Endothelial cell of umbilical vein (primary cell): Measurements from ENCODE around the gene NSMCE3. TPM values are rescaled to one million over a fixed set of nuclear protein-coding genes. Genes with fewer than 3 reads are reported as not detected.

Source experiments
- BruUV-seq: library from RNA; stranded (reverse); fragments of 400-500 nt; replicated peaks from 2 replicates; lab custom pipeline; 2021; lab: Mats Ljungman, UMichigan
- CTCF ChIA-PET: fragments of 300-600, 350-600 bp; sonication (Branson Sonifier 250); formaldehyde crosslinking; loops from one replicate; lab custom pipeline; 2021; ENCODE audit warnings: antibody characterized with exemption, inconsistent platforms; lab: Charles Lee
- POLR2A ChIA-PET: fragments of 300-600, 350-600 bp; sonication (Branson Sonifier 250); formaldehyde crosslinking; loops from one replicate; lab custom pipeline; 2021; ENCODE audit warnings: antibody characterized with exemption, inconsistent platforms; lab: Charles Lee
- DNase-seq: peaks from one replicate; pipeline ENCODE4 v3.0.0-alpha.2; 2011; ENCODE audit warnings: low read depth, low spot score
- FAIRE-seq: peaks from 2 replicates; lab custom pipeline; 2011; peaks lifted over from hg19 to GRCh38; lab: Jason Lieb, UNC
- H2AFZ ChIP-seq: 2 replicates; pipeline ENCODE4 v1.6.0; 2012; ENCODE audit warnings: low read depth, low read length, control low read depth, inconsistent platforms
- H3K27ac ChIP-seq: 2 replicates; pipeline ENCODE4 v1.5.1; 2011; ENCODE audit warnings: low read depth, mild to moderate bottlenecking, control low read depth, low read length, moderate library complexity; ENCODE audit not compliant: insufficient read depth
- H3K27me3 ChIP-seq, 2 experiments: 2 replicates each; pipeline versions ENCODE4 v1.6.0 to v1.6.1; 2011; ENCODE audit warnings: low read length in 2 of 2, mixed read lengths in 1 of 2; ENCODE audit not compliant: control insufficient read depth in 2 of 2, insufficient read depth in 2 of 2
- H3K36me3 ChIP-seq, 2 experiments: 2 replicates in 1 of 2; 3 replicates in 1 of 2; pipeline ENCODE4 v1.5.1; 2011; ENCODE audit warnings: low read length in 2 of 2, mild to moderate bottlenecking in 1 of 2, moderate library complexity in 1 of 2; ENCODE audit not compliant: control insufficient read depth in 2 of 2, insufficient read depth in 2 of 2; ENCODE audit errors: extremely low read depth in 1 of 2
- H3K4me1 ChIP-seq: 3 replicates; pipeline ENCODE4 v1.5.1; 2011; ENCODE audit warnings: mild to moderate bottlenecking, low read length; ENCODE audit not compliant: control insufficient read depth, insufficient read depth; ENCODE audit errors: extremely low read depth
- H3K4me2 ChIP-seq: 2 replicates; pipeline ENCODE4 v1.6.1; 2011; ENCODE audit warnings: low read length, control low read depth, mixed read lengths; ENCODE audit not compliant: insufficient read depth
- H3K4me3 ChIP-seq, 3 experiments: fragments of 200-600 bp in 1 of 3; sonication (generic), shearing (Covaris generic) in 1 of 3; replicated peaks in 1 of 3; 2 replicates each; pipeline ENCODE4 v1.5.1; 2011 to 2016; ENCODE audit warnings: control low read depth in 3 of 3, low read length in 3 of 3, mild to moderate bottlenecking in 2 of 3, inconsistent platforms in 1 of 3, low read depth in 1 of 3, moderate library complexity in 1 of 3; ENCODE audit not compliant: insufficient read depth in 1 of 3
- H3K79me2 ChIP-seq: 2 replicates; pipeline ENCODE4 v1.6.0; 2012; ENCODE audit warnings: low read length, inconsistent platforms; ENCODE audit not compliant: control insufficient read depth, insufficient read depth
- H3K9ac ChIP-seq: replicated peaks from 2 replicates; pipeline ENCODE3; 2011; ENCODE audit warnings: low read length, control low read depth; ENCODE audit not compliant: insufficient read depth; ENCODE audit errors: extremely low read depth
- H3K9me1 ChIP-seq: replicated peaks from 3 replicates; pipeline ENCODE4 v1.6.0; 2011; ENCODE audit warnings: mild to moderate bottlenecking, low read length; ENCODE audit not compliant: control insufficient read depth, insufficient read depth; ENCODE audit errors: extremely low read depth
- H3K9me3 ChIP-seq: replicated peaks from 2 replicates; pipeline ENCODE4 v1.5.1; 2012; ENCODE audit warnings: low read length, inconsistent platforms; ENCODE audit not compliant: control insufficient read depth, insufficient read depth
- H4K20me1 ChIP-seq: replicated peaks from 2 replicates; pipeline ENCODE3; 2011; ENCODE audit warnings: mild to moderate bottlenecking, low read length; ENCODE audit not compliant: control insufficient read depth, insufficient read depth; ENCODE audit errors: extremely low read depth
- CTCF ChIP-seq, 2 donors: IDR thresholded peaks; 1 replicate in 1 of 2; 2 replicates in 1 of 2; pipeline ENCODE4 v1.5.1; 2011; ENCODE audit warnings: low read length in 2 of 2, mild to moderate bottlenecking in 2 of 2, moderate library complexity in 2 of 2, control low read depth in 1 of 2, inconsistent platforms in 1 of 2, low read depth in 1 of 2; ENCODE audit not compliant: insufficient read depth in 1 of 2; ENCODE audit errors: extremely low read depth in 1 of 2
- EZH2 ChIP-seq: IDR thresholded peaks from 2 replicates; pipeline ENCODE4 v1.6.1; 2012; ENCODE audit warnings: borderline replicate concordance, low read depth, mild to moderate bottlenecking, moderate library complexity, low read length, inconsistent platforms; ENCODE audit not compliant: severe bottlenecking
- FOS ChIP-seq: IDR thresholded peaks from 2 replicates; pipeline ENCODE4 v1.6.1; 2011; ENCODE audit warnings: mild to moderate bottlenecking, low read length, moderate library complexity, borderline replicate concordance; ENCODE audit not compliant: insufficient read depth
- GATA2 ChIP-seq: IDR thresholded peaks from 2 replicates; pipeline ENCODE4 v1.7.0; 2011; ENCODE audit warnings: low read depth, mild to moderate bottlenecking, moderate library complexity, mixed read lengths, low read length; ENCODE audit not compliant: insufficient read length, insufficient read depth
- JUN ChIP-seq: IDR thresholded peaks from 2 replicates; pipeline ENCODE4 v1.6.1; 2011; ENCODE audit warnings: borderline replicate concordance, low read depth; ENCODE audit not compliant: insufficient read length, insufficient read depth
- MAX ChIP-seq: IDR thresholded peaks from 2 replicates; pipeline ENCODE4 v1.6.1; 2011; ENCODE audit not compliant: insufficient read depth, insufficient read length
- MYC ChIP-seq: IDR thresholded peaks from one replicate; pipeline ENCODE4 v1.6.1; 2011; ENCODE audit warnings: mild to moderate bottlenecking, low read depth, low read length
- POLR2A ChIP-seq: IDR thresholded peaks from 2 replicates; pipeline ENCODE4 v1.6.1; 2012; ENCODE audit warnings: low read depth, mild to moderate bottlenecking, control low read depth, low read length
- POLR2AphosphoS5 ChIP-seq: IDR thresholded peaks from 2 replicates; pipeline ENCODE4 v1.6.1; 2012; ENCODE audit warnings: low read depth, mild to moderate bottlenecking, control low read depth, low read length, moderate library complexity; ENCODE audit not compliant: insufficient read depth
- dilution Hi-C: fragments of 300-500 bp; cut with MboI; formaldehyde crosslinking; loops from one replicate; pipeline ENCODE4 v1.15.0; 2019; ENCODE audit warnings: low sequenced_read_pairs; ENCODE audit not compliant: extremely low pct_ligation_motif_present
- intact Hi-C: fragments of 100-400 bp; cut with micrococcal nuclease; formaldehyde crosslinking; loops from one replicate; pipeline ENCODE4 v1.10.0; 2022
- polyA plus RNA-seq, 4 experiments: library from polyadenylated mRNA; depleted of rRNA in 3 of 4; stranded (reverse) in 3 of 4; unstranded in 1 of 4; fragments of >200 nt; gene quantifications; 2 replicates each; pipeline versions ENCODE4 v1.2.1 to v1.2.3, GENCODE V29; 2011 to 2012; ENCODE audit warnings: missing spikeins in 1 of 4
- total RNA-seq: library from RNA; stranded (reverse); gene quantifications from 2 replicates; pipeline ENCODE4 v1.2.3, GENCODE V29; 2021

The NSMCE3 gene
- total and polyA plus RNA-seq, 2 donors (not counting 3 experiments of a cell fraction or from before 2014, with no cell fraction given) = 4.5 to 5.8 TPM

- Histone ChIP-seq H3K9me1 (no peaks in the 10 kb centered on the region), H3K9me3 (no peaks in the 10 kb centered on the region), H3K9ac (no peak overlapping the region), H3K27ac (no peak overlapping the region), H3K4me3 (no peak overlapping the region), H3K79me2 (no peaks in the 10 kb centered on the region), H2AFZ (no peak overlapping the region), H3K27me3 (no peaks in the 10 kb centered on the region), H3K4me2 (no peak overlapping the region), H3K4me1 (no peaks in the 10 kb centered on the region), H4K20me1 (no peaks in the 10 kb centered on the region), H3K36me3 (no peaks in the 10 kb centered on the region)
- DNase-seq = no peak
- CTCF ChIA-PET = interaction anchor here (1.1 kb wide), 1 partner anchor 84 kb away, joined by 3 read pairs; no protein-coding TSS in a partner anchor
- no peak for FAIRE-seq
- dilution Hi-C loops = no loop called here
- POLR2A ChIA-PET = no interaction called here
- TF ChIP-seq JUN (no peak), POLR2A (no peak), POLR2AphosphoS5 (no peak), GATA2 (no peak), FOS (no peak), MAX (no peak), EZH2 (no peak), MYC (no peak), CTCF (IDR thresholded peaks at IDR 0.05; ENCODE audit: extremely low read depth in 1 of 2, insufficient read depth in 1 of 2, low read depth in 1 of 2, low read length in 2 of 2) (no peak)
- no TSS peak for BruUV-seq
- intact Hi-C loops = no loop called here
Observed at GRCh38 chr15:29223640-29224039, 46.0 kb downstream of the NSMCE3 start.
